Suprapubic skin (tissue), 4 donors: ENCODE measurements around the gene HPCAL1.

Experiments used
- CTCF ChIP-seq, 2 donors: fragments of 200-600 bp in 1 of 2; fragments of 450-650 bp in 1 of 2; sonication (generic) in 1 of 2; IDR thresholded peaks; one replicate each; pipeline ENCODE4 v1.5.1; 2016 to 2019; ENCODE audit warnings: antibody characterized with exemption in 2 of 2, mild to moderate bottlenecking in 1 of 2, moderate library complexity in 1 of 2
- POLR2A ChIP-seq, 2 donors: fragments of 450-650 bp; IDR thresholded peaks; one replicate each; pipeline ENCODE4 v1.6.1; 2017; ENCODE audit warnings: antibody characterized with exemption in 2 of 2, mild to moderate bottlenecking in 2 of 2, moderate library complexity in 2 of 2
- POLR2AphosphoS5 ChIP-seq, 3 donors: sonication (generic); formaldehyde crosslinking; IDR thresholded peaks; one replicate each; pipeline ENCODE4 v1.6.1; 2017; ENCODE audit warnings: antibody characterized with exemption in 3 of 3

DNA sequence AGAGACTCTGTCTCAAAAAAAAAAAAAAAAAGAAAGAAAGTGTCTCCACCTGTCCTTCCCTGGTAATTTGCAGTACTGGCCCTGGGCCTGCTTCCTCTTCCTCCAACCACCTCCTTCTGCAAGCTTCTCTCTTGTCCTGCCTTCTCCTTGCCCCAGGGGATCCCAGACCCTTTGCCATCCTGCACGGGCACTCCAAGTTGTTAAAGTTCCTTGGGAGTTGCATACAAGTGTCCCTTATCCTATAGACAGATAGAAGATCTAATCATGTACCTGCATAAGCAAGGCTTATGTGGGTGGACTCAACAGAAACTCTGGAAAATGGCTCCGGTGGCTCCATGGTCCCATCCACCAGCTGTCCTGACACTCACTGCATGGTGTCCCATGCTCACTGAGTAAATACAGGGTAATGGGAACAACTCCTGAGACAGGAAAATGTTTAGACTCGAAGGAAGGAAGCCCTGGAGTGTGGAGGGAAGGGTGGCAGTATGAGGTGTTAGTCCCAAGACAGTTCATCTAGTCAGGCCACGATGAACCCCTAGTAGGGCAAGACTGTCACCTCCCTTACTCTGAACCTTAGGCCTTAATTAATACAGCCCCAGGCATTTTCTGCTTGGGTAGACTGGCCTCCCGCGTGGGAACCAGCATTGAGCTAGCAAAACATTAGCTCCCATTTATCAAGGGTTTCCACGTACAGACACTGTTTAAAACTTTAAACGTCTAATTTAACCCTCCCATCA, 128.3 kb downstream of the HPCAL1 start:
- no peak for TF ChIP-seq CTCF (IDR thresholded peaks at IDR 0.05)
- TF ChIP-seq POLR2A (IDR thresholded peaks at IDR 0.05) = no peak
- TF ChIP-seq POLR2AphosphoS5 (IDR thresholded peaks at IDR 0.05) = no peak
